DND-41 (cell line): Measurements from ENCODE around the gene CTDP1.

Experiments used
- CTCF ChIP-seq: IDR thresholded peaks from 2 replicates; pipeline ENCODE4 v1.5.1; 2012; ENCODE audit warnings: borderline replicate concordance, low read length, moderate library complexity, mild to moderate bottlenecking; ENCODE audit not compliant: poor library complexity, severe bottlenecking; ENCODE audit errors: extremely low read depth
- EZH2 ChIP-seq: IDR thresholded peaks from 3 replicates; pipeline ENCODE4 v1.6.1; 2012; ENCODE audit warnings: borderline replicate concordance, low read depth, mild to moderate bottlenecking, moderate library complexity, low read length, inconsistent platforms; ENCODE audit not compliant: severe bottlenecking

GRCh38 chr18:79682481-79682880 lies 2.9 kb downstream of the CTDP1 start:
- TF ChIP-seq EZH2: no peak
- TF ChIP-seq CTCF: no peak
